ENCODE results near the gene DROSHA. TPM values are rescaled to one million over a fixed set of nuclear protein-coding genes. Genes with fewer than 3 reads are reported as not detected.
"Not testable (repeated sequence)": the region's sequence is repeated elsewhere in the genome, so short reads cannot be mapped to it uniquely, and the experiment has no call there.

DROSHA gene
- total RNA-seq, 3 donors from 2014 or later = 46.6 to 72.4 (median 53.3) TPM

DNA sequence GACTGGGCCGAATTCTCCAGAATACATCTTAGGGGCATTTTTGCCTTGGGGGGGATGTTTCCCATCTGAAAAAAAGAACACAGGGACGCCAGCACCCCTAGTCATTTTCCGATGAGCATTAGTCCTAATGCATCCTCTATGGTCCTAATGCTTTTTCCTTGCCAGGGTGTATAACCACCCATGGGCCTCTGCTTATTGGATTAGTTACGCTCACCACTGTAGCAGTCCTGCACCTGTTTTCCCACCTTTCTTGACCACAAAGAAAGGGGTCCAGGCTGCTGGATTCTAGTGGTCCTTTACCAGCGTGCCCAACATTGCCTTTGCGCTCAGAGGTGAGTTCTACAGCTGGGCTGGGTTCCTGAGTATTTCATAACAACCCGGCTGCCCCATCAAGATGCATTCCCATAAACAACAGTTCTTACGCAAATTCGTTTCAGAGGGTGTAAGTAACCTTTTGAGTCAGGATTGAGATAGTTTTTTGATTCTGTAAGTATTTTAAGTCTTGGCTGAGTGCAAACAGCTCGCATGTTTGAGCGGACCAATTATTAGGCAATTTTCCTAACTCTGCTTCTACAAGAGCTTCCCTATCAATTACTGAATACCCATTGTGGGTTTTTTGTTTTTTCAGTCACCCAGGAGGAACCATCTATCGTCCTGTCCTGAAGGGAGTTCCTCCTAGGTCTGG lies 135.1 kb downstream of the DROSHA start:
- no peaks in the 10 kb centered on the region for H3K9me3 ChIP-seq
- intact Hi-C loops (cut with DNase I, micrococcal nuclease) = no loop called here

DNA sequence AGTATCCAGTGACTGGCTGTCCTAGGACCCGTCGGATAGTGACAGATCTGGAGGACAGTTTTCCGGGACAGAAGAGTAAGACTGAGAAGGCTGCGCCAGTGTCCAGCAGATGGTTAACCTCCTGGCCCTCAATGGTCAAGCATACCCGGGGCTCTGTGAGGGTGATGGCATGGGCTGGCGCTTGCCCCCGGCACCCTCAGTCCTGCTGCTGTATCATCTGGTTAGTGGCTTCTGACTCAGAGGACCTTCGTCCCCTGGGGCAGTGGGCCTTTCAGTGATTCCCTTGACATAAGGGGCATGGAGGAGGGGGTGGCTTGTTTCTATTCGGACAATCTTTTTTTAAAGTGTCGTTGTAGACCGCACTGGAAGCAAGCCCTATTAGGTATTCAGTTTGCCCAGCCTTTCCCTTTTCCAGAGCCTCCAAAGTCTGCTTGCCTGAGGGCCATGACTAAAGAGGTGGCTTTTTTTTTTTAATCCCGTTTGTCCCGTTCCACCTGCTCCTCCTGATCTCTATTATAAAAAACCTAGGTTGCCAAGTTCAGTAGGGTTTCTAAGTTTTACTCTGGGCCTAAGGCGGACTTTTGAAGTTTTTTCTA lies 136.3 kb downstream of the DROSHA start:
- H3K4me3 ChIP-seq; H3K9me3 ChIP-seq; intact Hi-C loops (cut with DNase I, micrococcal nuclease); DNase-seq; H3K4me1 ChIP-seq (ENCODE audit: low read depth); H3K36me3 ChIP-seq (ENCODE audit: low read depth); ATAC-seq: not testable (repeated sequence)

More for the DNA sequence above, 135.1 kb downstream of the DROSHA start:
- DNase-seq (no peak), ATAC-seq (no peak)
- Histone ChIP-seq H3K4me3 (no peak overlapping the region), H3K36me3 (ENCODE audit: low read depth) (peaks cover under 1% of the 10 kb centered on the region), H3K4me1 (ENCODE audit: low read depth) (no peaks in the 10 kb centered on the region)
- TF ChIP-seq, protein P1, sequence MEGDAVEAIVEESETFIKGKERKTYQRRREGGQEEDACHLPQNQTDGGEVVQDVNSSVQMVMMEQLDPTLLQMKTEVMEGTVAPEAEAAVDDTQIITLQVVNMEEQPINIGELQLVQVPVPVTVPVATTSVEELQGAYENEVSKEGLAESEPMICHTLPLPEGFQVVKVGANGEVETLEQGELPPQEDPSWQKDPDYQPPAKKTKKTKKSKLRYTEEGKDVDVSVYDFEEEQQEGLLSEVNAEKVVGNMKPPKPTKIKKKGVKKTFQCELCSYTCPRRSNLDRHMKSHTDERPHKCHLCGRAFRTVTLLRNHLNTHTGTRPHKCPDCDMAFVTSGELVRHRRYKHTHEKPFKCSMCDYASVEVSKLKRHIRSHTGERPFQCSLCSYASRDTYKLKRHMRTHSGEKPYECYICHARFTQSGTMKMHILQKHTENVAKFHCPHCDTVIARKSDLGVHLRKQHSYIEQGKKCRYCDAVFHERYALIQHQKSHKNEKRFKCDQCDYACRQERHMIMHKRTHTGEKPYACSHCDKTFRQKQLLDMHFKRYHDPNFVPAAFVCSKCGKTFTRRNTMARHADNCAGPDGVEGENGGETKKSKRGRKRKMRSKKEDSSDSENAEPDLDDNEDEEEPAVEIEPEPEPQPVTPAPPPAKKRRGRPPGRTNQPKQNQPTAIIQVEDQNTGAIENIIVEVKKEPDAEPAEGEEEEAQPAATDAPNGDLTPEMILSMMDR (IDR thresholded peaks at IDR 0.05) = no peak

DNA sequence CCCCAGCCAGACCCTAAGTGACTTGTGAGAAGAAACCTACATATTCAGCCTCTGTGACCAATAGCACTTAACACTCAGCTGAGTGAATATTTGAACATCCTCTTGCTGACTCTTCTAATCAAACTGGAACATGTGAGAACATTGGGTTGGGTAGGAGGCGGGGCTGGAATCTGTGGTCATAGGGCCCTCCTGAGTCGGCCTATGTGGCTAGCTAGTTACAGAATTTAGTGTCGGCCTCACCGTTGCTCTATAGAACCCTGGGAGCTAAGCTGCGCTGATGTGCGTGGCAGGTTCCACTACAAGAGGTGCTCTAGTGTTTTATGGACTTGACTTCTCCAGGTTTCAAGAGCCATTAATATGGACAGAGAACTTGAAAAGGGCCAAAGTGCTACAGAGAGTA lies 138.8 kb downstream of the DROSHA start:
- no peak for DNase-seq
- Histone ChIP-seq H3K9me3 (peaks cover 9% of the 10 kb centered on the region), H3K4me1 (ENCODE audit: low read depth) (no peaks in the 10 kb centered on the region), H3K36me3 (ENCODE audit: low read depth) (no peaks in the 10 kb centered on the region), H3K4me3 (no peak overlapping the region)
- TF ChIP-seq, protein P1 (IDR thresholded peaks at IDR 0.05) = no peak
- no peak for ATAC-seq
- intact Hi-C loops (cut with DNase I, micrococcal nuclease) = no loop called here

DNA sequence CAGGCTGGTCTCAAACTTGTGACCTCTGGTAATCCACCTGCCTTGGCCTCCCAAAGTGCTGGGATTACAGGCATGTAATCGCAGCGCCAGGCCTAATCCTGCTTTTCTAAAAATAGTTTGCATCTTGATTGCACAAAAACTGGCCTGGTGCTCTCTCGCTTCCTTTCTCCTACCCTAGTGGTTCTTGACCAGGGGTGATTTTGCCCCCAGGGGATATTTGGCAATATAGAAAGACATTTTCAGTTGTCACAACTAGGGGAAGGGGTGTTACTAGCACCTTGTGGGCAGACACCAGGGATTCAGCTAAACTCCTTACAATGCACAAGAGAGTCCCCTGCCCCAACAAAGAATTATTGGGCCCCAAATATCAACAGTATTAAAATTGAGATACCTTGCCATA lies 139.8 kb downstream of the DROSHA start:
- H3K9me3 ChIP-seq = peaks cover 10% of the 10 kb centered on the region
- intact Hi-C loops (cut with DNase I, micrococcal nuclease) = no loop called here
- H3K4me3 ChIP-seq = no peak overlapping the region
- ATAC-seq = no peak
- H3K36me3 ChIP-seq (ENCODE audit: low read depth) = no peaks in the 10 kb centered on the region
- DNase-seq = no peak
- TF ChIP-seq, protein P1 (IDR thresholded peaks at IDR 0.05) = no peak
- no peaks in the 10 kb centered on the region for H3K4me1 ChIP-seq (ENCODE audit: low read depth)

DNA sequence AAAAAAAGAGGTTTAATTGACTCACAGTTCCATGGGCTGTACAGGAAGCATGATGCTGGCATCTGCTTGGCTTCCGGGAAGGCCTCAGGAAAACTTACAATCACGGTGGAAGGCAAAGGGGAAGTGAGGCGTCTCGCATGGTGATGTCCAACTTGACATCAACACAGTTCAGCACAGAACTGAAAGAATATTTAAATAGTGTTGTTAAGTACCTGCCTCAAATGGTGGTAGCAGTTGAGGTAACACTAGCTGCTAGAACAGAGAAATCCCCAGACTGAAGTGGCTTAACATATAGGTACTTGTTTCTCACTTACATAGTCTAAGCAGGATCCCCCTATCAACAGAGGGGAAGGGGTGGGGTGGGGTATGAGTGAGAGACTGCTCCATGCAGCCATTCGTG lies 141.6 kb downstream of the DROSHA start:
- intact Hi-C loops (cut with DNase I, micrococcal nuclease) = no loop called here
- no peak for DNase-seq
- no peak for ATAC-seq
- Histone ChIP-seq H3K36me3 (ENCODE audit: low read depth) (no peaks in the 10 kb centered on the region), H3K9me3 (peaks cover 10% of the 10 kb centered on the region), H3K4me1 (ENCODE audit: low read depth) (no peaks in the 10 kb centered on the region), H3K4me3 (no peak overlapping the region)
- TF ChIP-seq, protein P1 (IDR thresholded peaks at IDR 0.05) = no peak

DNA sequence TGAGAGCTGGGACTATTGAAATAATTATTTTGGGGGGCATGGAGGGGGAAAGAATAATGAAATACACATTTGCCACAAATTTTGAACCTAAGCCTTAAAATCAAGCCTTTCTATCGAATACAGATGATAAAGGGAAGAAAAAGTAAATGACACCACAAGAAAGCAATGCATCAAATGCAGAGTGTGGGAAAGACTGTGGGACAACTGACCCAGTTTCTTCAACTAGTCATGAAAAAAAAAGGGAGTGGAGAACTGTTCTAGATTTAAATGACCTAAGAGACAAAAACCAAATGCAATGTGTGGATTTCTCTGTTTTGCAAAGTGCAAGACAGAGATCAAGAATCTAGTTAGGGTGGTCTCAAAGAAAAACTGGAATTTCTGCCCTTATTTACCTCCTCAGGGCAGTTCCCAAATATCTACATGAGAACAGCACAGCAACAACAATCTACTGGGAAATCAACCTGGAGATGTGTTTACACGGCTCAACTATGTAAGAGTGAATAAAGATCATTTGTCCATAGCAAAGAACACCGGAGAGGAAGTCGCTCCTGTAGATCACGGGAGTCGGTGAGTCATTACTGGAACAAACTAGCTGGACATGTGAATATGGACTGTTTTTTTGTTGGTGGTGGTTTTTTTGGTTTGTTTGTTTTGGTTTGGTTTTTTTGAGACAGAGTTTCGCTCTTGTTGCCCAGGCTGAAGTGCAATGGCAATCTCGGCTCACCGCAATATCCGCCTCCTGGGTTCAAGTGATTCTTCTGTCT lies 145.9 kb downstream of the DROSHA start:
- ATAC-seq (no peak), DNase-seq (no peak)
- intact Hi-C loops (cut with DNase I, micrococcal nuclease) = no loop called here
- H3K4me1 ChIP-seq (ENCODE audit: low read depth) = no peaks in the 10 kb centered on the region
- H3K9me3 ChIP-seq = peaks cover 10% of the 10 kb centered on the region
- no peak overlapping the region for H3K4me3 ChIP-seq
- H3K36me3 ChIP-seq (ENCODE audit: low read depth) = no peaks in the 10 kb centered on the region
- TF ChIP-seq, protein P1 (IDR thresholded peaks at IDR 0.05) = no peak

Measured in mucosa of descending colon (tissue), 3 donors.